MCF 10A (cell line): Measurements from ENCODE around the gene HADHB. TPM values are rescaled to one million over a fixed set of nuclear protein-coding genes. Genes with fewer than 3 reads are reported as not detected.

ENCODE experiments used
- BruUV-seq: library from RNA; stranded (reverse); fragments of 400-500 nt; replicated peaks from 2 replicates; lab custom pipeline; 2021; lab: Mats Ljungman, UMichigan
- CTCF ChIA-PET: fragments of 300-600 bp; sonication (Branson Sonifier 250); formaldehyde crosslinking; extraction: SDS; loops from one replicate; lab custom pipeline; 2021; ENCODE audit warnings: antibody characterized with exemption, inconsistent platforms; lab: Yijun Ruan, JAX
- POLR2A ChIA-PET: fragments of 300-600, 350-650 bp; sonication (Branson Sonifier 250); formaldehyde crosslinking; extraction: SDS; loops from one replicate; lab custom pipeline; 2020; ENCODE audit warnings: antibody characterized with exemption, inconsistent platforms; lab: Yijun Ruan, JAX
- DNase-seq: peaks from one replicate; pipeline ENCODE4 v3.0.0-alpha.2; 2018; ENCODE audit not compliant: unreplicated experiment
- H3K27ac Mint-ChIP-seq: one replicate; pipeline ENCODE4 v1.8.0; 2022; ENCODE audit warnings: mild to moderate bottlenecking, low read depth, mixed read lengths; ENCODE audit not compliant: unreplicated experiment
- H3K27me3 Mint-ChIP-seq: one replicate; pipeline ENCODE4 v1.8.0; 2022; ENCODE audit warnings: mixed read lengths; ENCODE audit not compliant: insufficient read depth, unreplicated experiment
- H3K36me3 Mint-ChIP-seq: one replicate; pipeline ENCODE4 v1.8.0; 2022; ENCODE audit warnings: mild to moderate bottlenecking, moderate library complexity, mixed read lengths; ENCODE audit not compliant: insufficient read depth, unreplicated experiment
- H3K4me1 Mint-ChIP-seq: one replicate; pipeline ENCODE4 v1.8.0; 2022; ENCODE audit warnings: mixed read lengths; ENCODE audit not compliant: insufficient read depth, unreplicated experiment
- H3K4me3 Mint-ChIP-seq: one replicate; pipeline ENCODE4 v1.8.0; 2022; ENCODE audit warnings: mild to moderate bottlenecking, moderate library complexity, mixed read lengths; ENCODE audit not compliant: unreplicated experiment
- H3K9me3 Mint-ChIP-seq: one replicate; pipeline ENCODE4 v1.8.0; 2022; ENCODE audit warnings: mixed read lengths; ENCODE audit not compliant: unreplicated experiment
- intact Hi-C: fragments of 100-400 bp; cut with micrococcal nuclease; formaldehyde crosslinking; loops from 2 replicates; pipeline ENCODE4 v1.14.1; 2022
- total RNA-seq: library from RNA; stranded (reverse); gene quantifications from 2 replicates; pipeline ENCODE4 v1.2.3, GENCODE V29; 2022
- TF ChIP-seq, protein P1 (sequence below): fragments of 200-600 bp; IDR thresholded peaks from one replicate; pipeline ENCODE4 v1.8.0; 2022; ENCODE audit warnings: antibody characterized with exemption, mild to moderate bottlenecking; ENCODE audit not compliant: unreplicated experiment

Gene HADHB
- total RNA-seq, 1 experiment from 2014 or later = 143 TPM

DNA sequence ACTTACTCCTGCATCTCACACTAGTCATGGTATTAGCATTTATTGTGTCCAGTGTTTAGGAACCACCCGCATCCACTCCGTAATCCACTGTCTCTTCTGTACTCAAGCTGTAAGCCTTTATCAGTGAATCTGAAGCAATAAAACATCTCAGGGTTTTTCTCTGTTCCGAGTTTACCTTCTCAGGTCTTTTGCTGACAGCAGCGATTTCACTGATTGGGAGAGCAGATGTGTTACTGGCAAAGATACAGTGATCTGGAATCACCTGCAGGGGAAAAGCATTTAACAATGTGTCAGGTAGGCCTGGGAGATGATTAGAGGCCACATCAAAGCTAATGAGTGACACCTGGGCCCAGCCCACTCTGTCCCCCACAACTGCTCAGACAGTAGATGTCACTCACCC, 47.2 kb upstream of the HADHB start:
- ChIA-PET POLR2A (interaction anchor here (1.2 kb wide), 1 partner anchor 9 kb away, joined by 4 read pairs; no protein-coding TSS in a partner anchor), CTCF (interaction anchor here (0.6 kb wide), 1 partner anchor 246 kb away, joined by 4 read pairs; no protein-coding TSS in a partner anchor)
- no peaks in the 10 kb centered on the region for H3K27me3 Mint-ChIP-seq
- intact Hi-C loops = no loop called here
- no peaks in the 10 kb centered on the region for H3K9me3 Mint-ChIP-seq
- BruUV-seq = no TSS peak
- H3K27ac Mint-ChIP-seq = no peak overlapping the region
- TF ChIP-seq, protein P1, sequence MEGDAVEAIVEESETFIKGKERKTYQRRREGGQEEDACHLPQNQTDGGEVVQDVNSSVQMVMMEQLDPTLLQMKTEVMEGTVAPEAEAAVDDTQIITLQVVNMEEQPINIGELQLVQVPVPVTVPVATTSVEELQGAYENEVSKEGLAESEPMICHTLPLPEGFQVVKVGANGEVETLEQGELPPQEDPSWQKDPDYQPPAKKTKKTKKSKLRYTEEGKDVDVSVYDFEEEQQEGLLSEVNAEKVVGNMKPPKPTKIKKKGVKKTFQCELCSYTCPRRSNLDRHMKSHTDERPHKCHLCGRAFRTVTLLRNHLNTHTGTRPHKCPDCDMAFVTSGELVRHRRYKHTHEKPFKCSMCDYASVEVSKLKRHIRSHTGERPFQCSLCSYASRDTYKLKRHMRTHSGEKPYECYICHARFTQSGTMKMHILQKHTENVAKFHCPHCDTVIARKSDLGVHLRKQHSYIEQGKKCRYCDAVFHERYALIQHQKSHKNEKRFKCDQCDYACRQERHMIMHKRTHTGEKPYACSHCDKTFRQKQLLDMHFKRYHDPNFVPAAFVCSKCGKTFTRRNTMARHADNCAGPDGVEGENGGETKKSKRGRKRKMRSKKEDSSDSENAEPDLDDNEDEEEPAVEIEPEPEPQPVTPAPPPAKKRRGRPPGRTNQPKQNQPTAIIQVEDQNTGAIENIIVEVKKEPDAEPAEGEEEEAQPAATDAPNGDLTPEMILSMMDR = no peak
- H3K36me3 Mint-ChIP-seq = peaks cover 96% of the 10 kb centered on the region
- H3K4me1 Mint-ChIP-seq = no peaks in the 10 kb centered on the region
- no peak overlapping the region for H3K4me3 Mint-ChIP-seq
- no peak for DNase-seq

DNA sequence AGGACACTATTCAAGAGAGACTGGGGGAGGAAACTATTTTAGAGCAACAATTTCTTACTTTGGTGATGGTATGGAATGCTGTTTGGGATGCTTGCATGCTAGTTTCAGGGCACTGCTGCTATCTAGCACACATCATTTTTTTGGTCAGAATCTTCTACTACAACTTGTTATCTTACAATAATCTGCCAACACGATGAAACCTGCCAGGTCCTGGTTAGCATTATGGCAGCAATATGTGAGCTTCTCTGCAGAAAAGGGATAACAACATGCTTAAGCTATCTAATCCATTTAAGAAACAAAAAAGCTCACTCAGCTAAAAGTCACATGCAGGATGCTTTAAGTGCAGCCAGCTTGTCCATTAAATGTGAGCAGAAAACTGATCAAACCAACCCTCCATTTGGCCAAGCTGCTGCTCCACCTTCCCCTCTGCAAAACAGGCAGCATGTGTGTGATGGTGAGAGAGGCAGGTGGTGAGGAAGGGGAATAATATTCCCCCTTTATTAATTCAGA, 41.7 kb upstream of the HADHB start:
- Mint-ChIP-seq H3K27me3 (no peaks in the 10 kb centered on the region), H3K4me1 (no peaks in the 10 kb centered on the region), H3K4me3 (no peak overlapping the region), H3K9me3 (no peaks in the 10 kb centered on the region), H3K27ac (no peak overlapping the region), H3K36me3 (peaks cover 65% of the 10 kb centered on the region)
- intact Hi-C loops = no loop called here
- ChIA-PET POLR2A (interaction anchor here (1.1 kb wide), 1 partner anchor 11 kb away, joined by 3 read pairs; no protein-coding TSS in a partner anchor), CTCF (interaction anchor here (0.6 kb wide), 2 partner anchors 22 to 32 kb away, joined by 3 read pairs; no protein-coding TSS in a partner anchor)
- BruUV-seq = TSS peak; percentile 3
- TF ChIP-seq, protein P1 = no peak
- DNase-seq = no peak

DNA sequence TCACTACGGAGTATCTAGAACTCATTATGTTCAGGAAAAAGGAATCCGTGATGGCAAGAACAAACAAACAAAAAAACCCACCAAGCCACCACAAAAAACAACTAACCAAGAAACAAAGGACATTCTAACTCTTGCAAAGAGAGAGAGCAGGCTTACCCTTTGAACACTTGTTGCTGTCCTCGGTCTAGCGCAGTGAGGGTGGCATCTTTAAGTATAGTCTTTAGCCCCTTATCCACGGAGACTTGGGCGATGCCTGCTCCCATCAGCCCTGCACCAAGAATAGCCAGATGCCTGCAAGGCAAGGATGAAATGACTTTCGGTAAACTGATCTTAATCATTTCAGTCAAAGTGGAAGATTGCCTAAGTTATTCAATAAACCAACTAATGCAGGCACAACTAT, 40.8 kb upstream of the HADHB start:
- intact Hi-C loops = no loop called here
- Mint-ChIP-seq H3K27me3 (no peaks in the 10 kb centered on the region), H3K4me1 (no peaks in the 10 kb centered on the region), H3K4me3 (no peak overlapping the region), H3K9me3 (no peaks in the 10 kb centered on the region), H3K27ac (no peak overlapping the region), H3K36me3 (peaks cover 65% of the 10 kb centered on the region)
- TF ChIP-seq, protein P1 = no peak
- DNase-seq = no peak
- no TSS peak for BruUV-seq
- ChIA-PET POLR2A (no interaction called here), CTCF (interaction anchor here (0.6 kb wide), 1 partner anchor 548 kb away, joined by 3 read pairs; no protein-coding TSS in a partner anchor)

DNA sequence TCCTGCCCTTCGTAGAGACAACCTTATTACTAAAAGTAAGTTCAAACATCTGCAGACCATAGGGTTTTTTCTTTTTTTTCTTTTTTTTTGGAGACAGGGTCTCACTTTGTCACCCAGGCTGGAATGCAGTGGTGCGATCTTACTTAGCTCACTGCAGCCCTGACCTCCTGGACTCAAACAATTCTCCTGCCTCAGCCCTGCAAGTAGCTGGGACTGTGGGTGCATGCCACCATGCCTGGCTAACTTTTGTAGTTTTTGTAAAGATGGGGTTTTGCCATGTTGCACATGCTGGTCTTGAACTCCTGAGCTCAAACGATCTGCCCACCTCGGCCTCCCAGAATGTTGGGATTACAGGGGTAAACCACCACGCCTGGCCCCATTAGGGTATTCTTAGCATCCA, 32.7 kb upstream of the HADHB start:
- DNase-seq = no peak
- Mint-ChIP-seq H3K36me3 (peaks cover 86% of the 10 kb centered on the region), H3K9me3 (no peaks in the 10 kb centered on the region), H3K4me3 (no peak overlapping the region), H3K27me3 (no peaks in the 10 kb centered on the region), H3K4me1 (no peaks in the 10 kb centered on the region), H3K27ac (no peak overlapping the region)
- TF ChIP-seq, protein P1 = no peak
- BruUV-seq = no TSS peak
- ChIA-PET CTCF (interaction anchor here (0.6 to 0.7 kb wide), 3 partner anchors 24 to 457 kb away, joined by 3 to 6 read pairs (median 3); no protein-coding TSS in a partner anchor), POLR2A (interaction anchor here (1.2 kb wide), 1 partner anchor 32 kb away, joined by 3 read pairs; the partner anchor contains the start of gene HADHA)
- intact Hi-C loops = no loop called here
